Esophagus muscularis mucosa (tissue), 4 donors: Measurements from ENCODE around the gene INSL4. TPM values are rescaled to one million over a fixed set of nuclear protein-coding genes. Genes with fewer than 3 reads are reported as not detected.

Experiments used
- DNase-seq: peaks from one replicate; pipeline ENCODE4 v3.0.0-alpha.2; 2017; ENCODE audit errors: extremely low spot score
- H3K27ac ChIP-seq, 4 donors: fragments of 200-600 bp; sonication (generic); replicated peaks in 1 of 4; 1 replicate in 3 of 4; 2 replicates in 1 of 4; pipeline ENCODE4 v1.5.1; 2016 to 2019; ENCODE audit warnings: mild to moderate bottlenecking in 1 of 4
- H3K27me3 ChIP-seq, 4 donors: fragments of 200-600 bp; sonication (generic); one replicate each; pipeline versions ENCODE4 v1.5.1 to v1.6.0; 2016 to 2019
- H3K36me3 ChIP-seq, 4 donors: fragments of 200-600 bp; sonication (generic); one replicate each; pipeline ENCODE4 v1.5.1; 2016 to 2019
- H3K4me1 ChIP-seq, 4 donors: fragments of 200-600 bp; sonication (generic); one replicate each; pipeline ENCODE4 v1.5.1; 2016 to 2019
- H3K4me3 ChIP-seq, 4 donors: fragments of 200-600 bp; sonication (generic); 1 replicate in 2 of 4; 2 replicates in 2 of 4; pipeline ENCODE4 v1.5.1; 2016 to 2019; ENCODE audit warnings: mild to moderate bottlenecking in 4 of 4, moderate library complexity in 1 of 4
- H3K9me3 ChIP-seq, 4 donors: fragments of 200-600 bp; sonication (generic); 1 replicate in 3 of 4; 2 replicates in 1 of 4; pipeline ENCODE4 v1.5.1; 2016 to 2019
- CTCF ChIP-seq, 3 experiments: fragments of 200-600 bp in 2 of 3; fragments of 450-650 bp in 1 of 3; sonication (generic) in 2 of 3; IDR thresholded peaks; one replicate each; pipeline ENCODE4 v1.5.1; 2017 to 2019; ENCODE audit warnings: antibody characterized with exemption in 3 of 3, mild to moderate bottlenecking in 2 of 3, moderate library complexity in 1 of 3
- EP300 ChIP-seq: sonication (generic); formaldehyde crosslinking; IDR thresholded peaks from one replicate; pipeline ENCODE4 v1.6.1; 2017; ENCODE audit warnings: antibody characterized with exemption
- POLR2A ChIP-seq: fragments of 450-650 bp; IDR thresholded peaks from one replicate; pipeline ENCODE4 v1.6.1; 2017; ENCODE audit warnings: antibody characterized with exemption, moderate library complexity, mild to moderate bottlenecking, low read depth
- POLR2AphosphoS5 ChIP-seq, 2 donors: sonication (generic); formaldehyde crosslinking; IDR thresholded peaks; one replicate each; pipeline ENCODE4 v1.6.1; 2017; ENCODE audit warnings: antibody characterized with exemption in 2 of 2
- WGBS: methylation state at CpG from one replicate; pipeline ENCODE4 v1.1.5; 2018; 5-methylcytosine and 5-hydroxymethylcytosine counted together
- intact Hi-C: fragments of 100-400 bp; cut with DNase I; formaldehyde crosslinking; loops from one replicate; pipeline ENCODE4 v1.15.1; 2023
- total RNA-seq, 4 donors: library from RNA; depleted of rRNA; stranded (reverse); fragments of >200 nt; gene quantifications; one replicate each; pipeline versions ENCODE4 v1.1.0 to v1.2.1, GENCODE V29; 2016

INSL4 gene
- total RNA-seq, 4 donors from 2014 or later, result not detected

- 87% methylated on average over 4 of the region's 10 CpGs for WGBS
- Histone ChIP-seq H3K36me3 (no peaks in the 10 kb centered on the region), H3K27ac (no peak overlapping the region), H3K27me3 (peaks cover 0 to 8% (median 0%) of the 10 kb centered on the region in 4 donors), H3K4me1 (no peaks in the 10 kb centered on the region), H3K9me3 (no peaks in the 10 kb centered on the region), H3K4me3 (no peak overlapping the region)
- TF ChIP-seq POLR2AphosphoS5 (IDR thresholded peaks at IDR 0.05) (no peak), POLR2A (no peak)
- DNase-seq, result no peak
- intact Hi-C loops, result loop anchor here (5.0 kb wide), 1 partner anchor 409 kb away; no protein-coding TSS in a partner anchor
Measured at GRCh38 chr9:5188060-5188984, 42.9 kb upstream of the INSL4 start.

GRCh38 chr9:5191985-5192384 is 39.2 kb upstream of the INSL4 start:
- Histone ChIP-seq H3K9me3 (no peaks in the 10 kb centered on the region), H3K4me3 (no peak overlapping the region), H3K27me3 (peaks cover 0 to 8% (median 0%) of the 10 kb centered on the region in 4 donors), H3K27ac (no peak overlapping the region), H3K4me1 (no peaks in the 10 kb centered on the region), H3K36me3 (no peaks in the 10 kb centered on the region)
- no peak for DNase-seq
- 90% methylated on average over 3 of the region's 3 CpGs for WGBS
- TF ChIP-seq POLR2AphosphoS5 (IDR thresholded peaks at IDR 0.05) (no peak), EP300 (no peak), POLR2A (no peak), CTCF (IDR thresholded peaks at IDR 0.05) (no peak)
- intact Hi-C loops, result no loop called here

- DNase-seq, result no peak
- H3K36me3 ChIP-seq, result no peaks in the 10 kb centered on the region
- 59% methylated on average over 2 of the region's 2 CpGs for WGBS
- intact Hi-C loops, result no loop called here
- TF ChIP-seq POLR2A (no peak), POLR2AphosphoS5 (IDR thresholded peaks at IDR 0.05) (no peak), EP300 (no peak), CTCF (IDR thresholded peaks at IDR 0.05) (no peak)
- H3K27me3 ChIP-seq, result peaks cover 0 to 5% (median 0%) of the 10 kb centered on the region in 4 donors
- H3K4me3 ChIP-seq, result no peak overlapping the region
- no peak overlapping the region for H3K27ac ChIP-seq
- peaks cover 0 to 3% (median 0%) of the 10 kb centered on the region in 4 donors for H3K9me3 ChIP-seq
- H3K4me1 ChIP-seq, result no peaks in the 10 kb centered on the region
Measured at GRCh38 chr9:5193345-5193744, 37.9 kb upstream of the INSL4 start.

GRCh38 chr9:5195463-5195862 is 35.8 kb upstream of the INSL4 start:
- Histone ChIP-seq H3K9me3 (peaks cover 0 to 4% (median 0%) of the 10 kb centered on the region in 4 donors), H3K27me3 (no peaks in the 10 kb centered on the region), H3K36me3 (no peaks in the 10 kb centered on the region), H3K4me1 (no peaks in the 10 kb centered on the region), H3K4me3 (no peak overlapping the region), H3K27ac (no peak overlapping the region)
- intact Hi-C loops, result no loop called here
- TF ChIP-seq POLR2A (no peak), EP300 (no peak), CTCF (IDR thresholded peaks at IDR 0.05) (no peak), POLR2AphosphoS5 (IDR thresholded peaks at IDR 0.05) (no peak)
- DNase-seq, result no peak
- WGBS, result 67% methylated on average over 1 of the region's 1 CpG

- DNase-seq, result no peak
- Histone ChIP-seq H3K27me3 (no peaks in the 10 kb centered on the region), H3K4me3 (no peak overlapping the region), H3K27ac (no peak overlapping the region), H3K4me1 (no peaks in the 10 kb centered on the region), H3K36me3 (no peaks in the 10 kb centered on the region), H3K9me3 (no peaks in the 10 kb centered on the region)
- intact Hi-C loops, result no loop called here
- no peak for TF ChIP-seq POLR2A
- no peak for TF ChIP-seq POLR2AphosphoS5 (IDR thresholded peaks at IDR 0.05)
- no peak for TF ChIP-seq EP300
- TF ChIP-seq CTCF (IDR thresholded peaks at IDR 0.05), result no peak
Measured at GRCh38 chr9:5205071-5205470, 26.1 kb upstream of the INSL4 start.
